Keratinocyte (primary cell): Measurements from ENCODE around the gene SLC39A11. TPM values are rescaled to one million over a fixed set of nuclear protein-coding genes. Genes with fewer than 3 reads are reported as not detected.

ENCODE experiments used
- DNase-seq: peaks from one replicate; pipeline ENCODE4 v3.0.0-alpha.2; 2011; ENCODE audit warnings: low read depth, missing footprints, low spot score
- FAIRE-seq: peaks from 2 replicates; lab custom pipeline; 2011; peaks lifted over from hg19 to GRCh38; lab: Jason Lieb, UNC
- H2AFZ ChIP-seq: 2 replicates; pipeline ENCODE4 v1.6.0; 2012; ENCODE audit warnings: low read length, control low read depth, inconsistent platforms; ENCODE audit not compliant: control insufficient read depth
- H3K27ac ChIP-seq: 2 replicates; pipeline ENCODE4 v1.5.1; 2011; ENCODE audit warnings: low read length; ENCODE audit not compliant: control insufficient read depth, insufficient read depth
- H3K27me3 ChIP-seq: 3 replicates; pipeline ENCODE4 v1.6.0; 2011; ENCODE audit warnings: low read length; ENCODE audit not compliant: control insufficient read depth, insufficient read depth; ENCODE audit errors: extremely low read depth
- H3K36me3 ChIP-seq, 2 experiments: 2 replicates in 1 of 2; 3 replicates in 1 of 2; pipeline ENCODE4 v1.5.1; 2011; ENCODE audit warnings: low read length in 2 of 2, mild to moderate bottlenecking in 1 of 2; ENCODE audit not compliant: control insufficient read depth in 2 of 2, insufficient read depth in 2 of 2; ENCODE audit errors: extremely low read depth in 1 of 2
- H3K4me1 ChIP-seq: 3 replicates; pipeline ENCODE4 v1.5.1; 2011; ENCODE audit warnings: low read length; ENCODE audit not compliant: control insufficient read depth, insufficient read depth; ENCODE audit errors: extremely low read depth
- H3K4me2 ChIP-seq: 3 replicates; pipeline ENCODE4 v1.6.0; 2011; ENCODE audit warnings: low read depth, low read length; ENCODE audit not compliant: control insufficient read depth, insufficient read depth; ENCODE audit errors: extremely low read depth
- H3K4me3 ChIP-seq, 3 experiments: fragments of 200-600 bp in 1 of 3; sonication (generic) in 1 of 3; 2 replicates in 2 of 3; 3 replicates in 1 of 3; pipeline ENCODE4 v1.5.1; 2011 to 2016; ENCODE audit warnings: low read length in 3 of 3, mild to moderate bottlenecking in 3 of 3, control low read depth in 2 of 3, inconsistent platforms in 1 of 3, low read depth in 1 of 3, mixed read lengths in 1 of 3, mixed run types in 1 of 3, moderate library complexity in 1 of 3; ENCODE audit not compliant: control insufficient read depth in 2 of 3, insufficient read depth in 2 of 3; ENCODE audit errors: extremely low read depth in 1 of 3
- H3K79me2 ChIP-seq: 2 replicates; pipeline ENCODE4 v1.6.0; 2012; ENCODE audit warnings: low read length; ENCODE audit not compliant: control insufficient read depth, insufficient read depth
- H3K9ac ChIP-seq: 3 replicates; pipeline ENCODE4 v1.6.0; 2011; ENCODE audit warnings: low read length; ENCODE audit not compliant: control insufficient read depth, insufficient read depth; ENCODE audit errors: extremely low read depth
- H3K9me1 ChIP-seq: 3 replicates; pipeline ENCODE4 v1.6.0; 2011; ENCODE audit warnings: low read length; ENCODE audit not compliant: control insufficient read depth, insufficient read depth; ENCODE audit errors: extremely low read depth
- H3K9me3 ChIP-seq: 2 replicates; pipeline ENCODE4 v1.5.1; 2012; ENCODE audit warnings: low read depth, low read length; ENCODE audit not compliant: control insufficient read depth
- H4K20me1 ChIP-seq: 3 replicates; pipeline ENCODE4 v1.6.0; 2011; ENCODE audit warnings: low read length; ENCODE audit not compliant: control insufficient read depth, insufficient read depth; ENCODE audit errors: extremely low read depth
- EZH2 ChIP-seq: IDR thresholded peaks from one replicate; pipeline ENCODE4 v1.6.1; 2012; ENCODE audit warnings: inconsistent platforms, mild to moderate bottlenecking, low read length, moderate library complexity
- dilution Hi-C: fragments of 300-500 bp; cut with MboI; formaldehyde crosslinking; loops from one replicate; pipeline ENCODE4 v1.7.0; 2020; ENCODE audit warnings: low sequenced_read_pairs; ENCODE audit not compliant: extremely low pct_ligation_motif_present
- polyA plus RNA-seq, 5 experiments: library from polyadenylated mRNA; depleted of rRNA in 3 of 5; stranded (reverse) in 3 of 5; stranded (forward) in 1 of 5; unstranded in 1 of 5; fragments of >200 nt; gene quantifications; 1 replicate in 1 of 5; 2 replicates in 3 of 5; 3 replicates in 1 of 5; pipeline versions ENCODE4 v1.2.1 to v1.2.3, GENCODE V29; 2011 to 2012; ENCODE audit warnings: missing spikeins in 2 of 5, low read depth in 1 of 5, low replicate concordance in 1 of 5
- TF ChIP-seq, protein P1 (sequence below), 3 experiments: IDR thresholded peaks in 1 of 3; conservative IDR thresholded peaks in 1 of 3; optimal IDR thresholded peaks in 1 of 3; 2 replicates in 2 of 3; 3 replicates in 1 of 3; pipeline versions ENCODE3 to v1.5.1; 2011; ENCODE audit warnings: low read length in 3 of 3, mild to moderate bottlenecking in 3 of 3, moderate library complexity in 2 of 3, control low read depth in 1 of 3, inconsistent platforms in 1 of 3; ENCODE audit not compliant: insufficient read depth in 2 of 3; ENCODE audit errors: extremely low read depth in 1 of 3

SLC39A11 gene
- polyA plus RNA-seq, 1 donor (not counting 4 experiments of a cell fraction or from before 2014, with no cell fraction given): 11.5 TPM

DNA sequence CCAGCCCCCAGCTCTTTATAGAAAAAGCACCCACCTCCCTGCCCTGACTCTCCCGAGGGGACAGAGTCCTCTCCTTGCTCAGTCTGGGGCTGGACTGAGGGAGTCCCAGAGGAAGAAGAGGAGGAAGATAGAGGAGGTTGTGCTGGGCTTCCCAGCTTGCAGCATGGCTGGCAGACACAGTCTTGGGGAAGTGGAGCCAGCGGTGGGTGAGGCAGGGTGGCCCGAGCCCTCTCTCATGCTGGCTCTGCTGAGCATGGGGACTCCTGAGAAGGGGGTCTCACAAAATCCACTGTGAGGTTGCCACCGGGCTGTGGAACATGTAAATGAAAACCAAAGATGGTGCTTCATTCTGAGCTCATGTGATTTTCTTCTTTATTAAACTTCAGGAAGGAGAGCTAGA, 398.5 kb downstream of the SLC39A11 start:
- no peaks in the 10 kb centered on the region for H3K36me3 ChIP-seq
- no peaks in the 10 kb centered on the region for H3K27me3 ChIP-seq
- no peak overlapping the region for H3K4me3 ChIP-seq
- dilution Hi-C loops: no loop called here
- FAIRE-seq (no peak), DNase-seq (no peak)
- H3K4me1 ChIP-seq: peaks cover 11% of the 10 kb centered on the region
- no peak overlapping the region for H3K9ac ChIP-seq
- H3K27ac ChIP-seq: no peak overlapping the region
- H4K20me1 ChIP-seq: no peaks in the 10 kb centered on the region
- H3K9me3 ChIP-seq: no peaks in the 10 kb centered on the region
- TF ChIP-seq, protein P1, sequence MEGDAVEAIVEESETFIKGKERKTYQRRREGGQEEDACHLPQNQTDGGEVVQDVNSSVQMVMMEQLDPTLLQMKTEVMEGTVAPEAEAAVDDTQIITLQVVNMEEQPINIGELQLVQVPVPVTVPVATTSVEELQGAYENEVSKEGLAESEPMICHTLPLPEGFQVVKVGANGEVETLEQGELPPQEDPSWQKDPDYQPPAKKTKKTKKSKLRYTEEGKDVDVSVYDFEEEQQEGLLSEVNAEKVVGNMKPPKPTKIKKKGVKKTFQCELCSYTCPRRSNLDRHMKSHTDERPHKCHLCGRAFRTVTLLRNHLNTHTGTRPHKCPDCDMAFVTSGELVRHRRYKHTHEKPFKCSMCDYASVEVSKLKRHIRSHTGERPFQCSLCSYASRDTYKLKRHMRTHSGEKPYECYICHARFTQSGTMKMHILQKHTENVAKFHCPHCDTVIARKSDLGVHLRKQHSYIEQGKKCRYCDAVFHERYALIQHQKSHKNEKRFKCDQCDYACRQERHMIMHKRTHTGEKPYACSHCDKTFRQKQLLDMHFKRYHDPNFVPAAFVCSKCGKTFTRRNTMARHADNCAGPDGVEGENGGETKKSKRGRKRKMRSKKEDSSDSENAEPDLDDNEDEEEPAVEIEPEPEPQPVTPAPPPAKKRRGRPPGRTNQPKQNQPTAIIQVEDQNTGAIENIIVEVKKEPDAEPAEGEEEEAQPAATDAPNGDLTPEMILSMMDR (optimal IDR thresholded peaks at IDR 0.05 in 1 of 3, IDR thresholded peaks at IDR 0.05 in 1 of 3, conservative IDR thresholded peaks at IDR 0.05 in 1 of 3; ENCODE audit: extremely low read depth in 1 of 3, insufficient read depth in 2 of 3, low read length in 3 of 3): no peak
- no peak for TF ChIP-seq EZH2
- H3K4me2 ChIP-seq: no peak overlapping the region
- H2AFZ ChIP-seq: no peak overlapping the region
- no peaks in the 10 kb centered on the region for H3K79me2 ChIP-seq
- no peaks in the 10 kb centered on the region for H3K9me1 ChIP-seq

DNA sequence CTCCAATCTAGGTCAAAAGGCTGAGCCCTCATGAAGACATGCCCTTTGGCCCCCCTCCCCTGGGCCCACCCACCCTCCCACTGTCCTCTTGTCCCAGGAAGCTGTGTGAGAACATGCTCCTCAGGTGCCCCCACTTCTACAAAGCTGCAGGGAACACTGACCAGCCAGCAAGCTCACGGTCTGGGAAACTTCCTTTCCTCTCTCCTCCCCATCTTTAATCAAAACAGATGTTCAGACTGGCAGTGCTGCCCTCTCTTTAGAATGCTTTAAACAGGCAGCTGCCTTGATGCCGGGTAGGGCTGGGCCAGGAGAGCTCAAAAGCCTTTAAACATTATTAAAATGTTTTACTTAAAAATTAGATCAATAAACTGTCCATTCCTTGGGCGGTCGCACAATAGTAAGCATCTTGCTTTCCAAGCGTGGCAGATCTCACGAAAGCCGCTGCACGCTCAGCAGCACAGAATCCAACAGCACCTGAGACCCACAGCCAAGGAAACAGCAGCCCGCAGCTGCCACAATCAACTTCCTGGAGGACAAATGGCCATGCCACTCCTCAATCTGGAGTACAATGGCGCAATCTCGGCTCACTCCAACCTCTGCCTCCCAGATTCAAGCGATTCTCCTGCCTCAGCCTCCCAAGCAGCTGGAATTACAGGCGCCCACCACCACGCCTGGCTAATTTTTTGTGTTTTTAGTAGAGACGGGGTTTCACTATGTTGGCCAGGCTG, 399.2 kb downstream of the SLC39A11 start:
- TF ChIP-seq, protein P1 (optimal IDR thresholded peaks at IDR 0.05 in 1 of 3, IDR thresholded peaks at IDR 0.05 in 1 of 3, conservative IDR thresholded peaks at IDR 0.05 in 1 of 3; ENCODE audit: extremely low read depth in 1 of 3, insufficient read depth in 2 of 3, low read length in 3 of 3): no peak
- no peak for TF ChIP-seq EZH2
- Histone ChIP-seq H3K9ac (no peak overlapping the region), H3K27ac (no peak overlapping the region), H3K4me2 (no peak overlapping the region), H3K9me3 (no peaks in the 10 kb centered on the region), H3K27me3 (no peaks in the 10 kb centered on the region), H3K79me2 (no peaks in the 10 kb centered on the region), H3K4me3 (no peak overlapping the region), H2AFZ (no peak overlapping the region), H3K4me1 (peaks cover 16% of the 10 kb centered on the region), H3K36me3 (no peaks in the 10 kb centered on the region), H3K9me1 (no peaks in the 10 kb centered on the region), H4K20me1 (no peaks in the 10 kb centered on the region)
- dilution Hi-C loops: no loop called here
- DNase-seq (no peak), FAIRE-seq (no peak)
